ENCODE results near the gene TIGAR. TPM values are rescaled to one million over a fixed set of nuclear protein-coding genes. Genes with fewer than 3 reads are reported as not detected.

Gene TIGAR
- total RNA-seq, 1 experiment from 2014 or later = 27.5 TPM

DNA sequence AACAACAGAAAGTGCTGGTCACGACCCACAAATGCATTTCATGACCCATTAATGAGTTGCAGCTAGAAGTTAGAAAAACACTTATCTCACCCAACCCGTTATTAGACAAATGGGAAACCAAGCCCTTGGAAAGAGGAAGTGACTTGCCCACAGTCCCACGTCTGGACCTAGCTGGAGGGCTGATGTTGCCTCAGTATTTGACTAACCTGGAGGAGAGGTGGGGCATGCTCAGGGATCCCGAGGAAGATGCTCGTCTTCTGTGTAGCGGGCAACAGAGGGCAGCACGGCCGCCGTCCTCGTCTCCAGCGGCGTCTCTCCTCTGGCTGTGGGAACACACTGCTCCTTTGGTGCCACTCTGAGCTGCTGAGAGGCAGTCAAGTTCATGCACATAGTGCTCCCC lies 34.8 kb upstream of the TIGAR start:
- TF ChIP-seq, protein P1, sequence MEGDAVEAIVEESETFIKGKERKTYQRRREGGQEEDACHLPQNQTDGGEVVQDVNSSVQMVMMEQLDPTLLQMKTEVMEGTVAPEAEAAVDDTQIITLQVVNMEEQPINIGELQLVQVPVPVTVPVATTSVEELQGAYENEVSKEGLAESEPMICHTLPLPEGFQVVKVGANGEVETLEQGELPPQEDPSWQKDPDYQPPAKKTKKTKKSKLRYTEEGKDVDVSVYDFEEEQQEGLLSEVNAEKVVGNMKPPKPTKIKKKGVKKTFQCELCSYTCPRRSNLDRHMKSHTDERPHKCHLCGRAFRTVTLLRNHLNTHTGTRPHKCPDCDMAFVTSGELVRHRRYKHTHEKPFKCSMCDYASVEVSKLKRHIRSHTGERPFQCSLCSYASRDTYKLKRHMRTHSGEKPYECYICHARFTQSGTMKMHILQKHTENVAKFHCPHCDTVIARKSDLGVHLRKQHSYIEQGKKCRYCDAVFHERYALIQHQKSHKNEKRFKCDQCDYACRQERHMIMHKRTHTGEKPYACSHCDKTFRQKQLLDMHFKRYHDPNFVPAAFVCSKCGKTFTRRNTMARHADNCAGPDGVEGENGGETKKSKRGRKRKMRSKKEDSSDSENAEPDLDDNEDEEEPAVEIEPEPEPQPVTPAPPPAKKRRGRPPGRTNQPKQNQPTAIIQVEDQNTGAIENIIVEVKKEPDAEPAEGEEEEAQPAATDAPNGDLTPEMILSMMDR (conservative IDR thresholded peaks at IDR 0.05) = peak; percentile 22; the same call in 2 of the 3 replicates
- DNase-seq = no peak
- peaks cover 12% of the 10 kb centered on the region; the same call in 1 of the 2 replicates for H3K79me2 ChIP-seq (ENCODE audit: insufficient read depth, low read length)

More for the DNA sequence above, 34.8 kb upstream of the TIGAR start:
- Histone ChIP-seq H3K27me3 (ENCODE audit: insufficient read depth, low read length) (no peaks in the 10 kb centered on the region), H2BK20ac (ENCODE audit: low read depth, low read length, poor library complexity, severe bottlenecking) (no peak overlapping the region), H2BK120ac (ENCODE audit: low read depth, low read length, poor library complexity, severe bottlenecking) (no peak overlapping the region), H4K8ac (replicated peaks; ENCODE audit: insufficient read length, low read depth, low read length) (no peak overlapping the region), H3K4me2 (ENCODE audit: insufficient read depth, insufficient read length, low read length) (no peak overlapping the region), H3K18ac (ENCODE audit: insufficient read length, low read depth, low read length) (no peak overlapping the region), H3K4me1 (ENCODE audit: insufficient read depth, low read length) (no peaks in the 10 kb centered on the region), H4K20me1 (ENCODE audit: control insufficient read depth, insufficient read depth, insufficient read length) (no peaks in the 10 kb centered on the region), H3K27ac (ENCODE audit: insufficient read length, low read depth, low read length) (no peak overlapping the region), H2BK5ac (ENCODE audit: insufficient read length, low read length) (no peak overlapping the region), H2BK15ac (ENCODE audit: low read depth, low read length) (no peak overlapping the region), H2BK12ac (ENCODE audit: insufficient read length, low read depth, low read length) (no peak overlapping the region), H3K14ac (ENCODE audit: insufficient read depth, low read length) (no peak overlapping the region), H3K23me2 (ENCODE audit: insufficient read length, low read depth, low read length, poor library complexity, severe bottlenecking) (no peaks in the 10 kb centered on the region), H3K9ac (ENCODE audit: extremely low read depth, insufficient read length, low read length) (no peak overlapping the region), H3K23ac (ENCODE audit: insufficient read length, low read depth, low read length) (no peak overlapping the region), H3K9me3 (ENCODE audit: control insufficient read depth, low read depth, low read length) (no peaks in the 10 kb centered on the region), H3T11ph (ENCODE audit: low read length) (no peak overlapping the region), H3K4ac (ENCODE audit: low read depth, low read length) (no peak overlapping the region), H4K5ac (ENCODE audit: insufficient read length, low read depth, low read length) (no peak overlapping the region), H2AFZ (ENCODE audit: low read length) (no peak overlapping the region), H4K91ac (ENCODE audit: insufficient read length, low read depth, low read length) (no peak overlapping the region), H2AK5ac (ENCODE audit: insufficient read length, low read length) (no peak overlapping the region), H3K56ac (ENCODE audit: insufficient read length, low read depth, low read length) (no peak overlapping the region), H3K79me1 (ENCODE audit: insufficient read depth, low read depth, low read length, poor library complexity, severe bottlenecking) (peaks cover 14% of the 10 kb centered on the region)
- no peak overlapping the region for H3K27ac Mint-ChIP-seq
- no peak overlapping the region for H3K4me3 Mint-ChIP-seq
- no peaks in the 10 kb centered on the region for H3K27me3 Mint-ChIP-seq (ENCODE audit: low read depth)
- H3K36me3 Mint-ChIP-seq (ENCODE audit: insufficient read depth in 1 of 3, low read depth in 3 of 3) = peaks cover 84 to 98% (median 96%) of the 10 kb centered on the region in 3 experiments
- WGBS (ENCODE audit: extremely low coverage, insufficient read length, low lambda C conversion rate) = no CpG with 5 or more reads among the region's 12 CpGs
- peaks cover 3% of the 10 kb centered on the region in 2 experiments; a peak in 3 of 4 replicates for H3K4me1 Mint-ChIP-seq
- H3K9me3 Mint-ChIP-seq = no peaks in the 10 kb centered on the region; a peak in 1 of 5 replicates
